DMS153 treated with DMSO at 0.1 percent for 48 hours (cell line): ENCODE results near the gene AQP2.

Source experiments
- DNase-seq: peaks from one replicate; lab custom pipeline; 2025; ENCODE audit not compliant: unreplicated experiment; lab: John Stamatoyannopoulos, UW

Gene AQP2

DNA sequence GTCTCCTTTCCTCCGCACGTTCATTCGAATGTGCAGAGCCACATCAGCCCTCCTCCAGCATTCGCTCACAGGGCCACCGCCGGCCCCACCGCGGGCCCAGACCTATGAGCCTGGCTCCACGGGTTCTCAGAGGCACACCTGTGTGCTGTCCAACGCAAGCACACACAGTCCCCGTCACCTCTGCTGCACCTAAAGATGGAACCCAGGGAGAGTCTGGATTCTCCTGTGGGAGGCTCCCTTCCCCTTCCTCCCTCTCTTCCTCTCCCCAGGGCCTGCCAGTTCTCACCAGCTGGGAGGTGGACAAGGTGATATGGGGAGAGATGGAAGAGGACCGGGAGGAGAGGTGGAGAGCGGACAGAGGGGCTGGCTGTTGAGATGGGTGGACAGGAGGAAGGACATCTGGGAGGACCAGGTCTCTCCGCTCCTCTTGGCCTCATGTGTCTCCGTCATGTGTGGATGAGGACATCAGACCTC, 17.3 kb downstream of the AQP2 start:
- no peak for DNase-seq

DNA sequence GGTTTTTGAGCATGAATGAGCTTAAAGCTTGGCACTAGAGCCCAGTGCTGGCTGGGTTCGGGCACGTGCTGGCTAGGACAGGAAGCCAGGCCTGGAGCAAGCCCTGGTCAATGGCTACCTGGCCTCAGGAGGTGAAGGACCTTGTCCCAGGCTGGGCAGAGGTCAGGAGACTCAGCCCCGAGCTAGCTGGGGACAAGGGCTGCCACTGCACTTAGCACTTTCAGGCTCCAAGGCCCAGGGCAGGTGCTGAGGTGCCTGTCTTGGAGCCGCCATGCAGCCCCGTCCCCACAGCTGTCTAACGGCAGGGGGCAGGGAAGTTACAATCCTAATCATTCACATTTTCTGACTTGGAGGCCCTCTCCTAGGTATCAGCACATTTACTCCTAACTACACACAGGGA, 17.9 kb downstream of the AQP2 start:
- no peak for DNase-seq

DNA sequence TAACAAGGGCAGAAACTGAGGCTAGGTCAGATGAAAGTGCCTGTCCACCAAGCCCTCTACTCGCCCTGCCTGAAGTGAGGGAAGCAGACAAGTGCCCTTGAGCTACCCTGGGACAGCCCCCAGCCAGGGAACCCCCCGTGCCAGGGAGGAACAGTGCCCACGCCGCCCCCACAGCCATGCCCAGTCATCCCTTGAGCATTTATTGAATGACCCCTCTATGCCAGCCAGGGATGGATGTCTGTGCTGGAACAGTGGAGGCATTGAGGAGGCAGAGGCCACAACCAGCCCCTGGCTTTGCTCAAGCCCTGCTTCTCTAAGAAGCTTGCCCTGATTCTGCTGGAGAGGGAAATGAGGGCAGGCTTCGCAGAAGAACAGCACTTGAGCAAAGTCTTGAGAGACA, 18.5 kb downstream of the AQP2 start:
- no peak for DNase-seq

DNA sequence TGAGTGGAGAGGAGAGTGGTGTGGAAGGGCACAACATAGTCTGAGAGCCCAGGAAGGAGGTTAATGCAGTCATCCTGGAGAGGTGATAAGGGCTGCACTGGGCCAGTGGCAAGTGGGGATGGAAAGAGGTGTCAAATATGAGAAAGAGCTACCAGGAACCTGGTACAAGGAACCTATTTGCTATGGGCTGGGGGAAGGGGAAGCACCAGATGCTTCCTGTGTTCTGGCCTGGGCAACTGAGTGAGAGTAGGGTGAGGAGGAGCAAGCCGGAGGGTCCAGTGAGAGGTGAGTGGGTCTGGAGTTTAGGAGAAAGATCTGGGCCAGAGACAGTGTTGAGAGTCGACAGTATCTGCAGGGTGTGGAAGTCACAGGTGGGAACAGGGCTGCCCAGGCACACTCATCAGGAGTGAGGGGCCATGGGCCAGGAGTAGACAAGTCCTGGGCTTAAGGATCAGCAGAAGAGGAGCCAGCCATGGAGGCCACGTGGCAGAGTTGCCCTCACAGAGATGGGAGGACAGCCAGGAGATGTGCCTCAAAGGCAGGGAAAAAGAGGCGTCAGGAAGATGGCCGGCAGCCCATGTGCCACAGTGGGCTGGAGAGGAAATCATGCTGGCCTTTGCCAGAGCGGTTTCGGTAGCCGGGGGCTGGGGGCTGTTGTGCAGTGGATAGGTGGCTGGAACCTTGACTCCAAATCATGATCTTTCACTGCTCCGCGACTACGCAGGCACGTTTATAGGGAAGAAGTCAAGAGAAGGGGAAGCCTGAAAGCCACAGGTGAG, 19.3 kb downstream of the AQP2 start:
- DNase-seq: no peak

DNA sequence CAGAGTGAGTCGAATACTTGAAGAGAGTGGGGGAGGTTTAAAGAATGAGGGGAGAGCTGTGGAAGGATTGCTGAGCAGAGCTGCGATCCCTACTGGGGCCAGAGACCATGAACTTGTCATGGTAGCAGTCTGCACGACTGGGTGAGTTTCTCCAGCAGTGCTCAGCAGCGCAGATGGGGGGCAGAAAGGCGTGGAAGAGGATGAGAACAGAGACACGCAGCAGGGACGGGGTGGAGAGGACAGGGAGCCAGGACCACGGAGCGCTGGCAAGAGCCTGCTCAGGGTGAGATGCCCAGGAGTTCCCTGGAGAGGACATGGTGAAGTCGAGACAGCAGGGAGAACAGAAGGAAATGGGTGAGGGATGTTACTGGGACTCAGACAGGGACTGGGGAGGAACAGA, 20.1 kb downstream of the AQP2 start:
- no peak for DNase-seq

DNA sequence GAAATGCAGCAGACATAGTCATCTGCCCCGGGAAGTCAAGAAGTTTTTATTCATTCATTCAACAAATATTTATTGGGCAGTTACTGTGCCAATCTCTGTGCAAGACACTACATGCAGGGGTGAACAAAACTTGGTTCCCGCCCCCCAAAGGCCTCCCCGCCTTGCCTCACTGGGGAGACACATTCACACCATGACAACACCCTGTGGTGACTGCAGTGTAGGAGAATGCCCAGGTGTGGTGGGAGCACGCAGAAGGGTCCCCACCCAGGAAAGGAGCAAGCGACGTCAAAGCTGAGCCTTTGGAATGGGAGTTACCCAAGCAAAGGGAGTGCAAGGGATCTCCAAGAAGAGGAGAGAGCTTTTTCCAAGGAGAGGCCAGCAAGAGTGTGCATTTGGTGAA, 20.6 kb downstream of the AQP2 start:
- no peak for DNase-seq

DNA sequence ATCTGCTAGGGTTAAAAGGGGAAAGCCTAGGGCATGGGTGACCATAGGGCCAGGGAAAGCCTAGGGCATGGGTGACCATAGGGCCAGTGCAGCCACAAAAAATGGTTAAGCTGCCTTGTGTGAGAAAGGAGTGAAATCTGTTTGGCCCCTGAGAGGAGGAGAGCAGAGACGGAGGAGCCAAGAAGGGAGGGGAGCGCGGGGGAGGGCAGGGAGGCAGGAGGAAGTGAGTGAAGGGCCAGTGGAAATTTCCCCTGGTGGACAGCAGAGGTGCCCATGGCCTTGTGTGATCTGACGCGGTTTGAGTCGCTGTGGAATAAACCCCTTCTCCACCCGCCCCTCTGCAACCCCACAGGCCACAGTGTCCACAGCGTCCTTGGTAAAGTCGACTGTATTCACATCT, 21.6 kb downstream of the AQP2 start:
- DNase-seq: no peak

DNA sequence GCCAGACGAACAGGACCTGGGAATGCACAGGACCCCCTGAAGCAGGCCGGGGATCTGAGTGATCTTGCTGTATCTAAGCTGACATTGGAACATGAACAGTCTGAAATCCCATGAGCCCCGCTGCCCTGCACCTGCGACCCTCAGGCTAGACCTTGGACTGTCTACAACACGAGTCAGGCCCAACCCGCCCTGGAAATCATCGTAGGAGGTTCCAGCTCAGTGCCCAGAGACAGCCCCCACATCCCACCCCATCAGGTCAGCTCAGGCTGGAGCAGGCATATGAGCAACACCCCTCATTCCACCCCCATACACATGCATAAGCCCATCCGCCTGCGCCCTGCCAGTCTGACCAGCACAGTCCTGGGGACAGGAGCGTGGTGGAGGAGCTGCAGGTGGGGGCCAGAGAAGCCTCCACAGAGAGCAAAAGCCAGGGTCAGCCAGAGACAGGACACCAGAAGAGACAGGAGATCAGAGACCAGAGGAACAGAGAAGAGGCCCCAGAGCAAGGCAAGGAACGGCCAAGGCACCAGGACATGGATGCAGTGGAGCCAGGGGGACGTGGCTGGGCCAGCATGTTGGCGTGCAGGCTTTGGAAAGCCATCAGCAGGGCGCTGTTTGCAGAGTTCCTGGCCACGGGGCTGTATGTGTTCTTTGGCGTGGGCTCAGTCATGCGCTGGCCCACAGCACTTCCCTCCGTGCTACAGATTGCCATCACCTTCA, 22.3 kb downstream of the AQP2 start, which contains the start of gene AQP6:
Gene AQP6, plus strand, starts transcription at position 307 of the 720 bp plus-strand sequence. Its CDS starts 227 bp downstream, at position 534.
- DNase-seq: no peak

DNA sequence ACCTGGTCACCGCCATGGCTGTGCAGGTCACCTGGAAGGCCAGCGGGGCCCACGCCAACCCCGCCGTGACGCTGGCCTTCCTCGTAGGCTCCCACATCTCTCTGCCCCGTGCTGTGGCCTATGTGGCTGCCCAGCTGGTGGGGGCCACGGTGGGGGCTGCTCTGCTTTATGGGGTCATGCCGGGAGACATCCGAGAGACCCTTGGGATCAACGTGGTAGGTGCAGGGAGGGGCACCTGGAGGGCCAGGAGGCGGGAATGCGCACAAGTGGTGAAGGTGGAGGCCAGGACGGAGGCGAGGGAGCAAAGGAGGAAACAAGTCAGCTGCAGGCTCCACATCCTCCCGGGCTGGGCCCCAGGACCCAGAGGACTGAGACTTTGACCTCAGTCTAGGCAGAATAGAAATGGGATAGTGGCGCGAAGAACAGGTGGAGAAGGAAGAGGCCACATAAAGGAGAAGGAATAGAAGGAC, 22.9 kb downstream of the AQP2 start:
- no peak for DNase-seq

DNA sequence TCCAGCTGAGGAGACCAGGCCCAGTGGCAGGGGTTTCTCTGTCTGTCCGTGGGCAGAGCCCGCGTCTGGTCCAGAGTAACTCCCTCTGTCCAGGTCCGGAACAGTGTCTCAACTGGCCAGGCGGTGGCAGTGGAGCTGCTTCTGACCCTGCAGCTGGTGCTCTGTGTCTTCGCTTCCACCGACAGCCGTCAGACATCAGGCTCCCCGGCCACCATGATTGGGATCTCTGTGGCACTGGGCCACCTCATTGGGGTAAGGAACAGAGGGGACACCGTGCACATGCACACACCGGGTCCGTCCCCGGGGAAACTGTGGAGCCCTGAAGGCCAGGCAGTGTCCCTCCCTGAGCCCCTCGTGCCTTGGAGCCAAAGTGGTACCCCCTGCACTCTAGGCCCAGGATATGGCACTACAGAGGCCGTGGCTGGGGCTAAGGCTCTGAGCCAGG, 23.7 kb downstream of the AQP2 start:
- DNase-seq: no peak

DNA sequence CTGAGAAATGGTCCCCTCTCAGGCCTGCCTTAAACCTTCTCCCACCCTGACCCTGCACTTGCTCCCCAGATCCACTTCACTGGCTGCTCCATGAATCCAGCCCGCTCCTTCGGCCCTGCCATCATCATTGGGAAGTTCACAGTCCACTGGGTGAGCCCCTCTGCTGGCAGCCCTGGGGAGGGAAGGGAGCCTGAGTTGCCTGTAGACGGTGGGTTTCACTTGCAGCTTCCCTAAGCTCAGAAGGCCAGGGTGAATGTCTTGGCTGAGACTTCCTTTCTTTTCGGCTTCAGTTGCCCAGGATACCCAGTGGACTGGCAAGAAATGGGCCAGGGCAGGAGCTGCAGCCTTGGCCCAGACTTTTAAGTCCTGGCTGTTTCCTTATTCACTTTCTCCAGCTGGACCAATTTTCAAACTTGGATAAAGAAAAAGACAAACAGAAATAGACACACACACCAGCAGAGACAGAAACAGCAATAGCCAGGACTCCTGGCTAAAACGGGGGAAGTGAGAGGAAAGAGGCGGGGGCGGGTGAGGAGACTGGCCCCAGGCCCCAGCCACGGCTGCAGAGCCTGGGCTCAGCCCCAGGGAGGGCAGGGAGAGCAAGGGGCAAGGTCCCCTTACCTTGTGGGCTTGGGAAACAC, 24.3 kb downstream of the AQP2 start:
- no peak for DNase-seq

DNA sequence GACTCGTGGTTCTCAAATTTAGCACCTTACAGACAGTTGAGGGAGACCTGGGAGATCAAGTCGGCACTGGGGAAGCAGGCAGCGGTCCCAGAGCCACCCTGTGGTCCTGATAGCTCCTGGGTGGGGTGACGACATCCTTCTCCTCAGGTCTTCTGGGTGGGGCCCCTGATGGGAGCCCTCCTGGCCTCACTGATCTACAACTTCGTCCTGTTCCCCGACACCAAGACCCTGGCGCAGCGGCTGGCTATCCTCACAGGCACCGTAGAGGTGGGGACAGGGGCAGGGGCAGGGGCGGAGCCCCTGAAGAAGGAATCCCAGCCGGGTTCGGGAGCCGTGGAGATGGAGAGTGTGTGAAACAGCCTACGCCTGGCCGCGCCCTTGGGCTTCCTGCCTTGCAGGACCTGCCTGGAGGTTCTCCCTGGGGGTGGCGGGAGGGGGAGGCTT, 24.8 kb downstream of the AQP2 start:
- no peak for DNase-seq

DNA sequence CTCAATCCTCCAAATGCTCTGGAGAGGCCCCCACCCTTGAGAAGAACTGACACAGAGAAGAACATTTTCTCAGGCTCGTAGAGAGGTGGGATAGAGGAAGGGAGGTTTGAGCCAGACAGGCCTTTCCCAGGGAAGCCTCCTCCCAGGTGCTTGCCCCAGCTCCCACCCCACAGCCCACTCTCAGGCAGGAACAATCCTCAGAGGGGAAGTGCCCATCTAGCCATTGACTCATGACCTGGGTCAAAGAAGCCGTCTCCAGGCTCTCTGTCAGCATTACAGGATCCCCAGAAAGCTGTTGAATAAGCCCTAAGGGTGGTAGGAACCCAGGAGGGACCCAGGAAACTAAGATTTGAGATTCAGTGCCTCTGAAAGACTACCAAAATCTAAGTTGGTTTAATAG, 26.0 kb downstream of the AQP2 start:
- no peak for DNase-seq

DNA sequence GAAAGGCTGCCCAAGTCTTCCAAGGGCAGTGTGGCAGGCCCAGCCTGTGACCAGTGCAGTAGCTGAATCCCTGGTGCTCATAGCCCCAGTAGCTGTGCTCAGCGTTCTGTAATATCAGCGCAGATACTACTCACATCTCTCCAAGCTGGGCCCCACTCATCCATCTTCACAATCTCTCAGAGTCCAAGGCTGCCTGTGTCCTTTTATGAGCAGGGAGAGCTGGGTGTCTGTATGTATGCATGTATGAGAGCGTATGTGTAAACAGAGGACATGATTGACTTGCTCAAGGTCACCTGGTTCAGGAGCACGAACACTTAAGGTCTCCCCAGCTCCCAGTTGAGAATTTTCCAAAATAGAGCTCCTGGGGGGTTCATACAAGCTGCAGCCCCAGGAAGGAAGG, 27.6 kb downstream of the AQP2 start:
- no peak for DNase-seq

DNA sequence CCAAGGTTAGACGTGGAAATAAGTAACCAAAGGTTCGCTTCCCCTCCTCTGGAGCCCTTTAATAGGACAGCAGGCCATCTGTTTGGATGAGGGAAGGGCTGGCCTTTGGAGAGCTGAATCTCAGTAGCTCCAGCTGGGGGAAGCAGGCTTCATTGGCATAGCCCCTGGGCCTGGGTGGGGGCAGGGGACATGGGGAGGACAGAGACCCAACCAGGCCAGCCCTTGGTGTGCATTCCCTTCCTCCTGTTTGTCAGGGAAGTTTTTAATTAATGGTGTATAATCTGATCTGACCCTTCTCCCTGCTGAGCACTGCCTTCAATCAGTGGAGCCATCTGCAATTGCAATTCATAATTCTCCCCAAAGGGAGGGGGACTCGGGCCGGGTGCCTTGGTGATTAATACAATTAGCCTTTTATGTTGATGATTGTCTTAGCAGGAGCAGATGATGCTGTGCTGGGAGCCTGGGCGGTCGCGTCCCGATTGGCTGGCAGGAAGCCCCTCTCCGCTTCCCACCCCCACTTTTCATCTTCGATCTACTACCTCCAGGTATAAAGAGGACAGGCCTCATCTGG, 28.6 kb downstream of the AQP2 start:
- no peak for DNase-seq

DNA sequence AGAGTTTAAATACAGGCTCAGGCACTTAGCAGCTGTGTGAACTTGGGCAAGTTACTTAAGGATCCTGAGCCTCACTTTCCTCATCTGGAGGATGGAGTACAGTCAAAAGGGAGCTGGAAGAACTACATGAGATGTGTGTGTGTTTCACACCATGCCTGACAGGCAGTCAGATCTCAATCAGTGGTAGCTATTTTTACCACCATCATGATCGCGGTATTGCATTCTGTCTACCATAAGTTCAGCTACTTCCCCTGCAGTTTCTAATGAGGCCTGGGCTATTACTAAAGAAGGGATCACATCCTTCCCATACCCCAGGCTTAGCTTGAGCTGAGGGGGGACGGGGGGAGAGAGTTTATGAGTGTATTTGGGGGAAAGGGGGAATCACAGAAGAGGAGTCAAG, 29.3 kb downstream of the AQP2 start:
- DNase-seq: no peak

DNA sequence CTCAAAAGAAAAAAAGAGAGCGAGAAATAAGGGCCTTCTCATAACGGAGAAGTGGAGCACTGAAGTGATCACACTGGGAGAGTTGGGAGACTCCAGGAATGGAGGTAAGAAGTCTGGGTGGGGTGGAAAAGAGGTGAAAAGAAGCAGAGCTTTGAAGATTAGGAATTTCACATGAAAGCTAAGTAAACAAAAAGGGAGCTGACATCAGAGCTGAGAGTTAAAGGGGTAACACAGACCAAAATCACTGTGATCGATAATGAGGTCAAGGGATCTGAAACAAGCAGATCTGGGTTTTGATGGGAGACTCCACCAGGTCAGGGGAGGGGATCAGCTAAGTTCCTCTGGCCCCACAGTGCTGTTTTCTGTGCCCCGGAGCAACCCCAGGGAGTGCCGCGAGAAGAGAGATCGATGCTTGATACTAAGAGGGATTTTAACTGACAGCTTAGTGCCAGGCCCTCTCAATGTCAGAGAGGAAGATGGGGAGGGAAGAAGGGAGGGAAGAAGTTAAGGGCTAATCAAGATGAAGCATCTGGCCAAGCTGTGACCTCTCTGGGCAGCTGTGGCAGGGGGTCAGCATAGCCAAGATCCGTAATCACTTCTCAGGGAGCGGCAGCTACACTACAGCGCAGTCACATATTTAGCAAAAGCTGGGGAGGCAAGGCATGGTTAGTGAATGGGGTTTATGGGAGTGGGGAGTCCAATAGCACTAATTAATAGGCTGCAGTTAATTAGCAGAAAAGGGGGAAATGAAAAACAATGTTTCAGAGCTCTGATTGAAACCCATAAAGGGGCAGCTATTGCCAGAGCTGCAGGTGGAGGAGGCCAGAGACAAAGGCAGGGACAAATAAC, 30.2 kb downstream of the AQP2 start:
- no peak for DNase-seq

DNA sequence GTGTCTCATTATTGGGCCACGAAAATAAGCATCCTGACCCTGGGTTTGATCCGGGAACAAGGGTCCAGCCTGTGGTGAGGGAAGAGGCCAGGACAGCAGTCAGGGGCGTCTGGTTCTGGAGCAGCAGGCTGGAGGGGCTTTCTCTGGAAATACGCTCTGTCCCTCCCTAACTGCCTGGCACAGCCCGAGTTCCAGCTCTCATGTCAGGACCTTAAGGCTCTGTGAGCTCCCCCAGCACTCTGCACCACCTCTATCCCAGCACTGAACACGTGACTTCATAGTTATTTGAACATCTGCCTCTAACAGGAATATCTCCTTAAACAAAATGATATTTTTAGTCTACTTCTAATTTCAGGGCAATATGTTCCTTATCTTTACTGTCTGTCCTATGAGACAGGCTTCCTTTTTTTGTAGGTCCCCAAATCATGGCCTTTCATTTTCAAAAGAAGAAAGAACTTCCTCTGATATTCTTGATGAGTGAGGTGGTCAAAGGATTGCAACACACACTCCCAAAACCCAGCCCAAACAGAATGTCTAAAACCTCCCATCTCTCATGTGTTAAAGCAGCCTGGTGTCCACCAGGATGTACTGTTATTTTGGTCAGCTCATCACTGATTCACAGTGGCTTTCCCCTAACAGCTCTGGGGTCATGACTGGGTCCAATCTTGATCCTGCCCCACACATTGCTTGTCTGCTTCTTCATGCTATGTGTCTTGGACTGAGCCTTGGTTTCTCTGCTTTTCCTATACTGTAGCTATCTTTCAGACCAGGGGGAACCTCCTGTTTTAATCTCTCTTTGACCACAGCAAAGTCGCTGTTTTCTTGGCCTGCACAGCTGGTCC, 31.9 kb downstream of the AQP2 start:
- DNase-seq: no peak

DNA sequence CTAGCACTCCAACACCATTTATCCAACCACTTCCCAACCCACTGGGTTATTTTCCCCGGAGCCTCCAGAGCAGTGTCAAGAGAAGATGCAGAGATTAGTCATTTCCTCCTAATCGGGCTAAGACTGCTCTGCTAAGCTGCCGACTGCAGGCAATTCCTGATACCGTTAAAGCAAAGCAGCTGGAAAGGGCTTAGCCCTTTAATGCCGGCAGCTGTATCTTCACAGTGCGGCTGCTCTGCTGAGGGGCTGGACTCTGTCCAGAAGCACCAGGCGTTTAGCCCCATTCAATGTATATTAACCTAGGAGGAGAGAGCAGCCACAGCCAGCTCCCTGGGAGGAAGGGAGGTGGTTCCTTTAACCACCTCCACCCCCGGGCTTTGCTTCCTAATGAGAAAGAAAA, 33.4 kb downstream of the AQP2 start:
- no peak for DNase-seq
